Astrocyte of the spinal cord (primary cell): Measurements from ENCODE around the gene MSI2.

Experiments
- DNase-seq: peaks from one replicate; pipeline ENCODE4 v3.0.0; 2011; ENCODE audit warnings: low read depth, low spot score
- H3K4me3 ChIP-seq: 2 replicates; pipeline ENCODE4 v1.5.1; 2011; ENCODE audit warnings: low read depth, mild to moderate bottlenecking, low read length, moderate library complexity
- in situ Hi-C: cut with HindIII; loops from 2 replicates; pipeline ENCODE4 v1.10.0; 2017; ENCODE audit warnings: low sequenced_read_pairs
- TF ChIP-seq, protein P1 (sequence below): IDR thresholded peaks from 2 replicates; pipeline ENCODE4 v1.5.1; 2012; ENCODE audit warnings: low read depth, mild to moderate bottlenecking, low read length, inconsistent platforms

Gene MSI2

DNA sequence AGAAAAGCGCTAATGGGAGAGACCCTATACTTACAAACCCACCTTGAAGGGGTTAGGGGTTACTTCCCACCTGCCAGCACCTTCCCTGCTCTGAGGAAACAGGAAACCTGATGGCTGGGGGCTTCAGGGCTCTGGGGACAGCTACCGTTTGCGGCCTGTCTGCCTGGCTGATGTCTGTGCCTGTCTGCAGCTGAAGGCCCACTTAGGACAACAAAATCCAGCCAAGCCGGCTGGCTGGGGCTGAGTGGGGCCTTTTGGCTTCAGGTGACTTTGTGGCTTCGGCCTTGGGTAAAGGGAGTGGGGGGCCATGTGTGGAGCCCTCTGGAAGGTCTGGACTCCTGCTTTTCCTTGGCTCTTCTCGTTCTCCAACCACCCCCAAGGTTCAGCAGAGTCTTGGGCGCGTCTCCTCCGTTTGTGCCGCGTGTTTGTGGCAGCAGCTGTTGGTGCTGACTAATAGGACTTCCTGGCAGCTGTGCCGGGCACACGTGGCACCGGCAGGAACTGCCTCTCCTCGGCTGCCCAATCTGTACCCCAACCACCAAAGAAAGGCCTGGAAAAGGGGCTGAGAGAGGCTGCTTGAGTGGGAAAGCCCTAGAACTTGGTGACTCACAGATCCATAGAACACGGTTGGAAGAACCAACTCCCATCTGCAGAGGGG, 186.7 kb downstream of the MSI2 start:
- DNase-seq = peak; percentile 79
- TF ChIP-seq, protein P1, sequence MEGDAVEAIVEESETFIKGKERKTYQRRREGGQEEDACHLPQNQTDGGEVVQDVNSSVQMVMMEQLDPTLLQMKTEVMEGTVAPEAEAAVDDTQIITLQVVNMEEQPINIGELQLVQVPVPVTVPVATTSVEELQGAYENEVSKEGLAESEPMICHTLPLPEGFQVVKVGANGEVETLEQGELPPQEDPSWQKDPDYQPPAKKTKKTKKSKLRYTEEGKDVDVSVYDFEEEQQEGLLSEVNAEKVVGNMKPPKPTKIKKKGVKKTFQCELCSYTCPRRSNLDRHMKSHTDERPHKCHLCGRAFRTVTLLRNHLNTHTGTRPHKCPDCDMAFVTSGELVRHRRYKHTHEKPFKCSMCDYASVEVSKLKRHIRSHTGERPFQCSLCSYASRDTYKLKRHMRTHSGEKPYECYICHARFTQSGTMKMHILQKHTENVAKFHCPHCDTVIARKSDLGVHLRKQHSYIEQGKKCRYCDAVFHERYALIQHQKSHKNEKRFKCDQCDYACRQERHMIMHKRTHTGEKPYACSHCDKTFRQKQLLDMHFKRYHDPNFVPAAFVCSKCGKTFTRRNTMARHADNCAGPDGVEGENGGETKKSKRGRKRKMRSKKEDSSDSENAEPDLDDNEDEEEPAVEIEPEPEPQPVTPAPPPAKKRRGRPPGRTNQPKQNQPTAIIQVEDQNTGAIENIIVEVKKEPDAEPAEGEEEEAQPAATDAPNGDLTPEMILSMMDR = no peak
- H3K4me3 ChIP-seq = no peak overlapping the region
- in situ Hi-C loops = no loop called here

DNA sequence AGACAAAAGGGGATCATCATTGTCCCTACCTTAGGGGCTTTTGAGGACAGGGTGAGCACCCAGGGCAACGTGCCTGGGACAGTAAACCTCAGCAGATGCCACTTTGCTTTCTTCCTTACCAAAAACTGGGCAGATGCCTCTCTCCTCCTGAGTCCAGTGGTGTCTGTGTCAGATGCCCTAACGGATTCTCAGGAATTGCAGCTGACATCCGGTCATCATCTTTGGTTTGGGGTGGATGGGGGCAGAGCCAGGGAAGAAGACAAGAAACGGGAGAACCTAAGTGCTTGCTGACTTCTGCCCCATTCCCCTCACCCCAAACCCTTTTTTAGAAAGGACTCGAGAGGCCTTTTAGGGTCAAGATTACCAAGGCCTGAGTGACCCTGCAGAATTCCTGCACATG, 187.5 kb downstream of the MSI2 start:
- DNase-seq = no peak
- in situ Hi-C loops = no loop called here
- H3K4me3 ChIP-seq = no peak overlapping the region
- TF ChIP-seq, protein P1 = no peak

DNA sequence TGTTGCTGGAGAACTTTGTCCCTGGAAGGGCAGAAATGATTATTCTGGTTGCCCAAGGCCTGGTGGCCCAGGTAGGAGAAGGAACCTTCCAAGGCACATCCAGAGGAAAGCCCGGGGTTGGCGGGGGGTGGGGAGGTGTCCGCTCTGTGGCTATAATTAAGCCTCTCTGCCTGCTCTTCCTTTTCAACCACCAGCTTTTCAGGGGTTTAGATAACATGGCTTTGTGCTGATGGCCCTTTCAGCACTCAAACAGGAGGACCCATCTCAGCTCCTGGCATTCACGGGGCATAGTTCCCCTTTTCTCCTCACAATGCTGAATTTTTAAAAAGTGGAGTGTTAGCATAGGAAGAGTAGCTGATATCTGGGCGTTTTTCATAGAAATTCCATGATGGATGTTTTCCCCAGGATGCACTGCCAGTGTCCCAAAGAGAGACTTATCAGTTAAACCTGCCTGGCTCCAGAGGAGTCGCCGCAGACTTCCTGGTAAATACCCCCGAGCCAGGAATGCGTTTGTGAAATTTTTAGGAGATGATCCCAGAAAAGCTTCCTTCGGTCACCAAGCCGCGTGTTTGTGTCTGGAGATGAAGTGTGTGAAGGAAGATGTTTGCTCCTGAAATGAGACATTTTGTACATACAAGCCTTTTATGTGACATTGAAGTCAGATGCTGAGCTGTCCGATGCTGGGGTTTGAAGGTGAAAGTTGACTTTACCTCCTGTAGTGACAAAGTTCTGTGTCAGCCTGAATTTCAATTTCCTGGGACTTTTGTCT, 188.5 kb downstream of the MSI2 start:
- DNase-seq = peak; percentile 40
- in situ Hi-C loops = no loop called here
- TF ChIP-seq, protein P1 = no peak
- H3K4me3 ChIP-seq = no peak overlapping the region

DNA sequence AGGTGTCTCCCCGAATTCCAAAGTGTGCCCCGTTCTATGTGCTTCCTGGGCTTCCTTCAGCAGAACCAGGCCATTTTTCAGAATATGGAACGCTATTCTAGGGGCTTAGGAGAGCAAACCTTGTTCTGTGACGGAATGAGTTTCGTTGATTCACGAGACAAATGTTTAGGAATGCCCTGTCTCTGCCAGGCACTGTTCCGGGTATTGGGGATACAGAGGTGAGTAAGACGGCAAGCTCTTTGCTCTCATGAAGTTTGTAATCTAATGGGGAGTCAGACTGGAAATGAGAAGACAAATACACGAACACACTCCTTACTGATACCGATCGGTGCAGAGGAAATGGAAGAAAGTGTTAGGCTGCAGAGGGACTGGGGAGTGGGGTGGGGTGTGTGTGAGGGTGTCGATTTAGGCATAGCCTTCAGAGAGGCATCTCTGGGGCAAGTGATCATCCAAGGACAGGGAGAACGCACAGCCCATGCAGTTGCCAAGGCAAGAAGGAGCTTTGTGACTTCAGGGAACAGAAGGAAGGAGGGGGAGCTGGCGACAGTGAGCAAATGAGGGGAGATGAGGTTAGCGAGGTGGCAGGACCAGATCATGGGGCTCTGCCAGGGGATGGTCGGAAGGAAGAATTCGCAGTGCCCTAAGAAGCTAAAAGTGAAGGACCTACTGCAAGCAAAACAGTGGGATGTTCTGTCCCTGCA, 189.6 kb downstream of the MSI2 start:
- peak; percentile 40 for DNase-seq
- no peak overlapping the region for H3K4me3 ChIP-seq
- in situ Hi-C loops = no loop called here
- TF ChIP-seq, protein P1 = no peak

DNA sequence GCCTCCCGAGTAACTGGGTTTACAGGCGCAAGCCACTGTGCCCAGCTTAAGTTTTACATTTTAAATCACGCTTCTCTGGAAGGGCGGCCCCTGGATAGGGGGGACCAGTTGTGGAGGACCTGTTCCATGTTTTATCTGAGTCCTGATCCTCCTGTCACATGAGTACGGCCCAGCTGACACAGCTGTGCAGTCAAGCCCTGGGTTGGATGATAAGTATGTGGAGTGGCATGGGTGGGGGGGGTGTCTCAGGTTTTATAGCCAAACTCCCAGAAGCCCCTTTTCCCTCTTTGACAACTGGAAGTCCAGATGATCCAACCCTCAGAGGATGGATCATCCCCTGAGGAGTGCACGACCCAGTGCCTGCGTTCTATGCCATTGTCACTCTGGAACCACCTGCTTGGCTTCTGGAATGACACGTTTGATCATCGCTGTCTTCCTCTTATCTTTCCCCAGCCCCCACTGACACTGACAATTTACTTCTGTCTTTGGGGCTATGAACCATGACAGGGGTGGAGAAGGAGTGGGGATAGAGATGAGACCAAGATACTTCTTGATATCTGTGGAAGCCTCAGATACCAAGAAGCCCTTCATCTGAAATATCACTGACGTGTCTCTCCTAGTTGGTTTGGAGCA, 191.2 kb downstream of the MSI2 start:
- H3K4me3 ChIP-seq = no peak overlapping the region
- in situ Hi-C loops = no loop called here
- DNase-seq = no peak
- TF ChIP-seq, protein P1 = no peak

DNA sequence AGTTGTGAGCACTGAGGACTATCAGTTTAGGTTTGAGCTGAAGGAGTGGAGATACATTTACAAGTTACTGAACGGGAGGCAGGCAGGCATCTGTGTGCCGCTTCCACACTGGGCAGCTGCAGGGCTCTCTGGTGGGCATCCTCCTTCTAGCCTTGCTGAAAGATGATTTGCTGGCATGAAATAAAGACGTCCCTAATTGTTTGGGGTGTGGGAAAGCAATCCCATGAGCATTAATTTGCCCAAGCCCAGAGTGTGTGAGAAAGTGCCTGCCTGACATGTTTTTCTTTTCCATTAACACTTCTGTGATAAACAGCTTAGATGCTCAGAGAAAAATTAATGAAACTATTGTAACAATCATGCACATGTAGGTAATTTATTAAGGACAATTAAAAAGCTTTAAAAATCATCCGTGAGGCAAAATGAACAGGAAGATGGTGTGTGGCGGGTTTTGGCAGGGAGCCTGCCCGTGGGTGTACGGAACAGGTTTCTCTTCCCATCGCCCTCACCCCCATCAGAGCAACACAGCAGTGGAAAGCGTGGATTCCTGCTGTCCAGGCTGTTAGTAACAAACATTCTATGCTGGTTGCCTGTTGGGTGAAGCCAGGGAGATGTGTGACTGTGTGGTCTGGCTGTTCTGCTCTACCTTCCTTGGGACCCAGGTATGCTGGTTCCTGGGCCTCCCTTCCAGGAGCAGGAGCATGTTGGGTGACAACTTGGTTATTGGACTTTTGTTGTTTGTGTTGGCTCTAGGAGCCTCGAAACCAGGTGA, 191.9 kb downstream of the MSI2 start:
- H3K4me3 ChIP-seq = no peak overlapping the region
- in situ Hi-C loops = no loop called here
- TF ChIP-seq, protein P1 = no peak
- no peak for DNase-seq
